SK-N-SH (cell line): ENCODE measurements around the gene SOX8. TPM values are rescaled to one million over a fixed set of nuclear protein-coding genes. Genes with fewer than 3 reads are reported as not detected.
"Not testable (repeated sequence)": the region's sequence is repeated elsewhere in the genome, so short reads cannot be mapped to it uniquely, and the experiment has no call there.

Experiments used
- CTCF ChIA-PET: fragments of 300-600, 350-600 bp; formaldehyde crosslinking; extraction: SDS; loops from one replicate; lab custom pipeline; 2021; lab: Yijun Ruan, JAX
- POLR2A ChIA-PET: fragments of 350-600 bp; sonication (Branson Sonifier 250); formaldehyde crosslinking; extraction: SDS; loops from one replicate; lab custom pipeline; 2020; ENCODE audit warnings: antibody characterized with exemption, inconsistent platforms; lab: Yijun Ruan, JAX
- DNase-seq: peaks from one replicate; pipeline ENCODE4 v3.0.0; 2012
- H2AFZ ChIP-seq: fragments of 200-600 bp; sonication (generic); 2 replicates; pipeline ENCODE4 v1.8.1; 2016; ENCODE audit warnings: antibody characterized with exemption, mild to moderate bottlenecking, low read depth
- H3F3A ChIP-seq: fragments of 200-600 bp; sonication (generic); replicated peaks from 2 replicates; pipeline ENCODE3; 2016; ENCODE audit warnings: antibody characterized with exemption, mild to moderate bottlenecking; ENCODE audit not compliant: insufficient read depth
- H3K27ac ChIP-seq, 2 experiments: fragments of 200-500 bp in 1 of 2; fragments of 200-600 bp in 1 of 2; sonication (Bioruptor generic) in 1 of 2; sonication (generic), shearing (Covaris generic) in 1 of 2; 2 replicates each; pipeline versions ENCODE4 v1.5.1 to v1.6.1; 2014 to 2016; ENCODE audit warnings: low read depth in 2 of 2, inconsistent platforms in 1 of 2, low read length in 1 of 2, mild to moderate bottlenecking in 1 of 2, mixed read lengths in 1 of 2
- H3K27me3 ChIP-seq: fragments of 200-600 bp; sonication (generic), shearing (Covaris generic); 2 replicates; pipeline ENCODE4 v1.6.1; 2016; ENCODE audit warnings: mixed run types; ENCODE audit not compliant: insufficient read depth
- H3K36me3 ChIP-seq, 2 experiments: fragments of 200-500 bp in 1 of 2; fragments of 200-600 bp in 1 of 2; sonication (Bioruptor generic) in 1 of 2; sonication (generic) in 1 of 2; replicated peaks in 1 of 2; 2 replicates each; pipeline versions ENCODE3 to v1.5.1; 2014 to 2016; ENCODE audit warnings: low read length in 1 of 2, mild to moderate bottlenecking in 1 of 2; ENCODE audit not compliant: insufficient read depth in 2 of 2, control insufficient read depth in 1 of 2
- H3K4me1 ChIP-seq, 2 experiments: fragments of 200-500 bp in 1 of 2; fragments of 200-600 bp in 1 of 2; sonication (Bioruptor generic) in 1 of 2; sonication (generic), shearing (Covaris generic) in 1 of 2; 2 replicates each; pipeline versions ENCODE4 v1.5.1 to v1.6.1; 2014 to 2016; ENCODE audit warnings: low read depth in 1 of 2, low read length in 1 of 2, mixed run types in 1 of 2; ENCODE audit not compliant: insufficient read depth in 2 of 2, control insufficient read depth in 1 of 2
- H3K4me2 ChIP-seq: fragments of 200-600 bp; sonication (generic), shearing (Covaris generic); 2 replicates; pipeline ENCODE4 v1.6.1; 2017; ENCODE audit warnings: mixed run types
- H3K4me3 ChIP-seq, 2 experiments: fragments of 200-500 bp in 1 of 2; fragments of 200-600 bp in 1 of 2; sonication (Bioruptor generic) in 1 of 2; sonication (generic), shearing (Covaris generic) in 1 of 2; 2 replicates each; pipeline versions ENCODE4 v1.5.1 to v1.8.1; 2014 to 2016; ENCODE audit warnings: low read depth in 2 of 2, inconsistent platforms in 1 of 2, low read length in 1 of 2, mild to moderate bottlenecking in 1 of 2, mixed read lengths in 1 of 2, moderate library complexity in 1 of 2
- H3K79me2 ChIP-seq: fragments of 200-600 bp; sonication (generic); 2 replicates; pipeline ENCODE4 v1.8.1; 2017; ENCODE audit warnings: mild to moderate bottlenecking; ENCODE audit not compliant: insufficient read depth
- H3K9ac ChIP-seq: fragments of 200-600 bp; sonication (generic); 2 replicates; pipeline ENCODE4 v1.6.1; 2017; ENCODE audit warnings: mixed run types
- H3K9me2 ChIP-seq: fragments of 200-600 bp; sonication (generic); 2 replicates; pipeline ENCODE4 v1.6.1; 2017; ENCODE audit warnings: mixed run types
- H3K9me3 ChIP-seq: fragments of 200-600 bp; sonication (generic); 2 replicates; pipeline ENCODE4 v1.6.1; 2017; ENCODE audit warnings: mixed run types, mild to moderate bottlenecking, moderate library complexity
- H4K20me1 ChIP-seq: fragments of 200-600 bp; sonication (generic); 2 replicates; pipeline ENCODE4 v1.6.1; 2017; ENCODE audit warnings: mild to moderate bottlenecking, mixed run types; ENCODE audit not compliant: insufficient read depth
- EZH2phosphoT487 ChIP-seq: fragments of 200-600 bp; sonication (generic); IDR thresholded peaks from 2 replicates; pipeline ENCODE4 v1.6.1; 2017; ENCODE audit warnings: low read depth, mixed run types, mild to moderate bottlenecking, antibody characterized with exemption, moderate library complexity, borderline replicate concordance
- NRF1 ChIP-seq: IDR thresholded peaks from 2 replicates; pipeline ENCODE4 v1.6.1; 2012; ENCODE audit warnings: low read depth, mild to moderate bottlenecking, low read length
- RAD21 ChIP-seq: IDR thresholded peaks from 2 replicates; pipeline ENCODE4 v1.6.1; 2012; ENCODE audit warnings: mild to moderate bottlenecking, low read length
- RCOR1 ChIP-seq: fragments of 150-350 bp; IDR thresholded peaks from 2 replicates; pipeline ENCODE4 v1.6.1; 2017; ENCODE audit warnings: antibody characterized with exemption, low read length
- RXRA ChIP-seq: IDR thresholded peaks from 2 replicates; pipeline ENCODE4 v1.4.0; 2012; ENCODE audit warnings: low read depth, mild to moderate bottlenecking, borderline replicate concordance
- SMC3 ChIP-seq: IDR thresholded peaks from 2 replicates; pipeline ENCODE4 v1.6.1; 2012; ENCODE audit warnings: low read depth, low read length, improper control_type of control experiment
- WGBS: methylation state at CpG from one replicate; pipeline ENCODE4 v1.1.6; 2017; ENCODE audit warnings: low lambda C conversion rate; 5-methylcytosine and 5-hydroxymethylcytosine counted together
- polyA plus RNA-seq, 3 experiments: library from polyadenylated mRNA; depleted of rRNA; stranded (reverse); fragments of >200 nt; gene quantifications; 2 replicates each; pipeline ENCODE4 v1.2.3, GENCODE V29; 2012
- TF ChIP-seq, protein P1 (sequence below): IDR thresholded peaks from 2 replicates; pipeline ENCODE4; 2012
- TF ChIP-seq, protein P2 (sequence below): IDR thresholded peaks from 2 replicates; pipeline ENCODE4 v1.4.0; 2012; ENCODE audit warnings: low read depth, borderline replicate concordance

Gene SOX8
- polyA plus RNA-seq, 1 of the 3 experiments (the other 2 are of a cell fraction), result not detected

DNA sequence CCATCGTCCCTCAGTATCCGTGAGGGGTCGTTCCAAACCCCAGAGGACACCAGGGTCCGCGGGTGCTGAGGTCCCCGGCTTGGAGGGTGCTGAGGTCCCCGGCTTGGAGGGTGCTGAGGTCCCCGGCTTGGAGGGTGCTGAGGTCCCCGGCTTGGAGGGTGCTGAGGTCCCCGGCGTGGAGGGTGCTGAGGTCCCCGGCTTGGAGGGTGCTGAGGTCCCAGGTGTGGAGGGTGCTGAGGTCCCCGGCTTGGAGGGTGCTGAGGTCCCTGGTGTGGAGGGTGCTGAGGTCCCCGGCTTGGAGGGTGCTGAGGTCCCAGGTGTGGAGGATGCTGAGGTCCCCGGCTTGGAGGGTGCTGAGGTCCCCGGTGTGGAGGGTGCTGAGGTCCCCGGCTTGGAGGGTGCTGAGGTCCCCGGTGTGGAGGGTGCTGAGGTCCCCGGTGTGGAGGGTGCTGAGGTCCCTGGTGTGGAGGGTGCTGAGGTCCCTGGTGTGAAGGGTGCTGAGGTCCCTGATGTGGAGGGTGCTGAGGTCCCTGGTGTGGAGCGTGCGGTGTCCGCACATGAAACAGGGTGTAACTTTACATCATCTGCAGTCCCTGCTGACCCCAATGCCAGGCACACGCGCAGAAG, 43.7 kb downstream of the SOX8 start:
- H3K4me3 ChIP-seq, DNase-seq, H3K9ac ChIP-seq, H3F3A ChIP-seq, H4K20me1 ChIP-seq, H3K9me3 ChIP-seq, POLR2A ChIA-PET, H3K4me1 ChIP-seq, H3K79me2 ChIP-seq, H2AFZ ChIP-seq, H3K27ac ChIP-seq, H3K4me2 ChIP-seq, CTCF ChIA-PET, H3K36me3 ChIP-seq, H3K9me2 ChIP-seq: not testable (repeated sequence)
- WGBS, result 47% methylated on average over 22 of the region's 24 CpGs
- H3K27me3 ChIP-seq, result peaks cover 89% of the 10 kb centered on the region

- Histone ChIP-seq H3F3A (no peaks in the 10 kb centered on the region), H3K9me2 (no peaks in the 10 kb centered on the region), H3K27me3 (peaks cover 92% of the 10 kb centered on the region), H3K4me1 (no peaks in the 10 kb centered on the region), H4K20me1 (0 out of 2 replicates have a peak, but pooled peaks cover 5% of the 10 kb centered on the region), H3K79me2 (no peaks in the 10 kb centered on the region), H2AFZ (no peak overlapping the region), H3K36me3 (no peaks in the 10 kb centered on the region), H3K9ac (no peak overlapping the region), H3K4me2 (no peak overlapping the region), H3K27ac (no peak overlapping the region), H3K9me3 (no peaks in the 10 kb centered on the region), H3K4me3 (no peak overlapping the region)
- TF ChIP-seq, protein P1, sequence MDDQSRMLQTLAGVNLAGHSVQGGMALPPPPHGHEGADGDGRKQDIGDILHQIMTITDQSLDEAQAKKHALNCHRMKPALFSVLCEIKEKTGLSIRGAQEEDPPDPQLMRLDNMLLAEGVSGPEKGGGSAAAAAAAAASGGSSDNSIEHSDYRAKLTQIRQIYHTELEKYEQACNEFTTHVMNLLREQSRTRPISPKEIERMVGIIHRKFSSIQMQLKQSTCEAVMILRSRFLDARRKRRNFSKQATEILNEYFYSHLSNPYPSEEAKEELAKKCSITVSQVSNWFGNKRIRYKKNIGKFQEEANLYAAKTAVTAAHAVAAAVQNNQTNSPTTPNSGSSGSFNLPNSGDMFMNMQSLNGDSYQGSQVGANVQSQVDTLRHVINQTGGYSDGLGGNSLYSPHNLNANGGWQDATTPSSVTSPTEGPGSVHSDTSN, result no peak
- TF ChIP-seq RAD21 (no peak), NRF1 (no peak), EZH2phosphoT487 (no peak), SMC3 (no peak), RCOR1 (no peak), RXRA (no peak)
- TF ChIP-seq, protein P2, sequence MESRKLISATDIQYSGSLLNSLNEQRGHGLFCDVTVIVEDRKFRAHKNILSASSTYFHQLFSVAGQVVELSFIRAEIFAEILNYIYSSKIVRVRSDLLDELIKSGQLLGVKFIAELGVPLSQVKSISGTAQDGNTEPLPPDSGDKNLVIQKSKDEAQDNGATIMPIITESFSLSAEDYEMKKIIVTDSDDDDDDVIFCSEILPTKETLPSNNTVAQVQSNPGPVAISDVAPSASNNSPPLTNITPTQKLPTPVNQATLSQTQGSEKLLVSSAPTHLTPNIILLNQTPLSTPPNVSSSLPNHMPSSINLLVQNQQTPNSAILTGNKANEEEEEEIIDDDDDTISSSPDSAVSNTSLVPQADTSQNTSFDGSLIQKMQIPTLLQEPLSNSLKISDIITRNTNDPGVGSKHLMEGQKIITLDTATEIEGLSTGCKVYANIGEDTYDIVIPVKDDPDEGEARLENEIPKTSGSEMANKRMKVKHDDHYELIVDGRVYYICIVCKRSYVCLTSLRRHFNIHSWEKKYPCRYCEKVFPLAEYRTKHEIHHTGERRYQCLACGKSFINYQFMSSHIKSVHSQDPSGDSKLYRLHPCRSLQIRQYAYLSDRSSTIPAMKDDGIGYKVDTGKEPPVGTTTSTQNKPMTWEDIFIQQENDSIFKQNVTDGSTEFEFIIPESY, result no peak
- ChIA-PET POLR2A (no interaction called here), CTCF (no interaction called here)
- WGBS, result 40% methylated on average over 25 of the region's 35 CpGs
- no peak for DNase-seq
Observed at GRCh38 chr16:1026057-1026783, 44.6 kb downstream of the SOX8 start.
